Testis (tissue), 2 donors: ENCODE data around the gene MLC1.

Experiments used
- CTCF ChIP-seq, 3 experiments: fragments of 450-650 bp in 2 of 3; fragments of 200-600 bp in 1 of 3; sonication (generic) in 1 of 3; IDR thresholded peaks; one replicate each; pipeline ENCODE4 v1.5.1; 2016 to 2019; ENCODE audit warnings: antibody characterized with exemption in 3 of 3, mild to moderate bottlenecking in 2 of 3, moderate library complexity in 1 of 3
- POLR2A ChIP-seq: fragments of 450-650 bp; IDR thresholded peaks from one replicate; pipeline ENCODE4 v1.6.1; 2017; ENCODE audit warnings: antibody characterized with exemption, mild to moderate bottlenecking, moderate library complexity

GRCh38 chr22:50076646-50077535, 8.3 kb downstream of the MLC1 start:
- TF ChIP-seq CTCF (IDR thresholded peaks at IDR 0.05), result no peak
- no peak for TF ChIP-seq POLR2A
